Effector CD4-positive, alpha-beta T cell (primary cell): Measurements from ENCODE around the gene ZNF324.
A peak's percentile ranks its signal among the peaks of the same experiment; 100 is the strongest.
"Not testable (repeated sequence)": the region's sequence is repeated elsewhere in the genome, so short reads cannot be mapped to it uniquely, and the experiment has no call there.

ENCODE experiments used
- DNase-seq: peaks from one replicate; pipeline ENCODE4 v3.0.0-alpha.2; 2020

The ZNF324 gene

DNA sequence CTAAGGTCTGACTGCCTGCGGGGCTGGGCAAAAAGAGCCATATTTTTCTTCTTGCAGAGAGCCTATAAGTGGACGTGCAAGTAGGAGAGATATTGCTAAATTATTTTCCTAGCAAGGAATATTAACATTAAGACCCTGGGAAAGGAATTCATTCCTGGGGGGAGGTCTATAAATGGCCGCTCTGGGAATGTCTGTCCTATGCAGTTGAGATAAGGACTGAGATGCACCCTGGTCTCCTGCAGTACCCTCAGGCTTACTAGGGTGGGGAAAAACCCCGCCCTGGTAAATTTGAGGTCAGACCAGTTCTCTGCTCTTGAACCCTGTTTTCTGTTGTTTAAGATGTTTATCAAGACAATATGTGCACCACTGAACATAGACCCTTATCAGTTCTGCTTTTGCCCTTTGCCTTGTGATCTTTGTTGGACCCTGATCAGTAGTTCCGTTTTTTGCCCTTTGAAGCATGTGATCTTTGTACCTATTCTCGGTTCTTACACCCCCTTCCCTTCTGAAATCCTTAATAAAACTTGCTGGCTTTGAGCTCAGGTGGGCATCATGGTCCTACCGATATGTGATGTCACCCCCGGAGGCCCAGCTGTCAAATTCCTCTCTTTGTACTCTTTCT, 40.8 kb downstream of the ZNF324 start:
- not testable (repeated sequence) for DNase-seq

DNA sequence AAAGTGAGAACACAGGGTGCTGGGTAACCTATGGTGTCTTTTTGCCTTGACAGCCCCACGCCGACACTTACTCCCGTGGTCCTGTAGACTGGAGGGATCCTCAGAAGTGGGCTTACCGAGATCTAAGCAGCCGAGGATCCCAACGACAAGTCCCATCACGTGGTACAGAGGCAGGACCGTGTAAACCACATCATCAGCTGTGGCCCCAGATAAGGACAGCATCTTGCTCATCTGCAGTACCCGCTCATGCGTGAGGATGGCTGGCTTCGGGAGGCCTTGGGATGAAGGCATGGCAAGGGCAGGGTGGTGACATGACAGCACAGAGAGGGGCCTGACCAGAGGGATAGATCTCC, 42.8 kb downstream of the ZNF324 start:
- no peak for DNase-seq

DNA sequence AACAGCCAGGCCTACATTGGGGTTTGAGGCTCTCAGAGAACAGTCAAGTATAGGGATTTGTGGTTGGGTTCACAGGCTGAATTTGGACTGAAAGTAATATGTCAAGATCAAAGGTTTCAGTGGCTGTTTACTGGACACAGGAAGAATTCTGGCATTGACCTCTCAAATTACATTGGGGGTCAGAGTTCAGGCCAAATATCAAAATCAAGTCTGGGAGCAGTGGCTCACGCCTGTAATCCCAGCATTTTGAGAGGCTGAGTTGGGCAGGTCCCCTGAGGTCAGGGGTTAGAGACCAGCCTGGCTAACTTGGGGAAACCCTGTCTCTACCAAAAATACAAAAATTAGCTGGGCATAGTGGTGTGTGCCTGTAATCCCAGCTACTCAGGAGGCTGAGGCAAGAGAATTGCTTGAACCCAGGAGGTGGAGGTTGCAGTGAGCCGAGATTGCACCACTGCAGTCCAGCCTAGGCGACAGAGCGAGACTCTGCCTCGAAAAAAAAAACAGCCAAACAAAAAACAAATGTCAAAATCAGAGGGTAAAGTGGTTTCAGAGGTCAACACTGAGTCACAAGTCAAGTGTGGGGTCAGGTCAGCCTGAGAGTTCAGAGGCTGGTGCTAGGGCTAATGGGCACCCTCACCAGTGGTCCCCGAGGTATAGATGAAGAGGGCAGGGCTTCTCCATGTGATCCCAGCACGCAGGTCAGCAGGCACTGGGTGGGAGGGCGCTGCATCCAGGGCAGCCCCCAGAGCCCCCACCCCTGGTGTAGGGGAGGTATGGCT, 43.4 kb downstream of the ZNF324 start:
- DNase-seq: no peak

DNA sequence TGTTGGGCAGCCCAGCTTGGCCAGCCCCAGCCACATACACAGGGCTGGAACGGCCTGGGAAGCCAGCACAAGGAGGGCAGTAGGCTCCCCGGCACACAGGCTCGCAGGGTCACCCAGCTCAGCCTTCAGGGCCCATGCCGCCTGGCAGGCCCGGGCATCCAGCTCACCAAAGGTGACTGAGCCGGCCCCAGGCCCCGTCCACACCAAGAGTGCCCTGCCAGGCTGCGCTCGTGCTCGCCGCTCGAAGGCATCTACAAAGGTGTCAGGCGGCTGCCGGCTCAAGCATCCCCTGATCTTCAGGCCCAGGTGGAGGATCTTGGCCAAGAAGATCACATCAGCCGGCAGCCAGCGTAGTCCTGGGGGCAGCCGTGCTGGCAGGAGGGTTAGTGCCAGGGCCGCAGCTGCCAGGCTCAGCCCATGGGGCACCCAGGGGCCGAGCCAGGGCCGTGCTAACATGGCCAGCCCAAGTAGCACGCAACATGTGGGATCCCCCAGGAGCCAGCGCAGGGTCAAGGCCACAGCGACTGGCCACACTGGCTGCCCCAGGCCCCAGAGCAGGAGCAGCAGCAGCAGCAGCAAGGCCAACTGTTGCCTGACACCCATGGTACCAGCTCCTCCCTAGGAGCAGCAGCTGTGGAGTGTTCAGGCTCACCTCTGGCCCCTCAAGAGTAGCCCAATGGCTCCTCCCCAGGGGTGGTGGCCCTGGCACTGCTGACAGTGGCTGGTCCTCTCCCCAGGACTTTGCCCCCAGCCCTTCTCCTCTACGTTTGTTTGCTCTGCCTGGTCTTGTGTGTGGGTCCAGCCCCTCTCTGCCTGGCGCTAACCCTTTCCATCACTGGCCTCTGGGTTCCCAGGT, 44.7 kb downstream of the ZNF324 start, which contains the start of gene SLC27A5:
Gene SLC27A5, minus strand, starts transcription at position 640 of the 856 bp plus-strand sequence. Its CDS starts 37 bp downstream, at position 603.
- DNase-seq: no peak

DNA sequence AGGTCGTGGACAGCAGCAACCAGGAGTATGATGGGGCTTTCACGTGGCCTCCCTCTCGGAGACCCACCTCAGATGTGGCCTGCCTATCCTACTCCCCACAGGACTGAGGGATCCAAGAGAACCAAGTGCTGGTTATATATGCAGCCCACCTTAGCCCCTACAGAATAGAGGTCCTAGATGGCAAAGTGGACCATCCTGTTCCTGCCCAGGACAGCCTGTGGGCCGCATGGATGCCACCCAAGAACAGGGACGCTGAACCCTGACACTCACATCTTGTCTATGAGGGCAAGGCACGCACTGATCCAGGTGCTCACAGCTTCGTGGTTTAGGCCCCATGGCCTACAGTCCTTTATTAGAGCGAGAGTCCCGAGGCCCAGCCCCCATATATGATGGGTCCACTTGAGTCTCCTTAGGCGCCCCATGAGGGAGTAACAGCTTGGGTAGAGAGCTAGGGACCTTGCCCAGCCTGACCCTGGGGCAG, 46.4 kb downstream of the ZNF324 start:
- DNase-seq: no peak

DNA sequence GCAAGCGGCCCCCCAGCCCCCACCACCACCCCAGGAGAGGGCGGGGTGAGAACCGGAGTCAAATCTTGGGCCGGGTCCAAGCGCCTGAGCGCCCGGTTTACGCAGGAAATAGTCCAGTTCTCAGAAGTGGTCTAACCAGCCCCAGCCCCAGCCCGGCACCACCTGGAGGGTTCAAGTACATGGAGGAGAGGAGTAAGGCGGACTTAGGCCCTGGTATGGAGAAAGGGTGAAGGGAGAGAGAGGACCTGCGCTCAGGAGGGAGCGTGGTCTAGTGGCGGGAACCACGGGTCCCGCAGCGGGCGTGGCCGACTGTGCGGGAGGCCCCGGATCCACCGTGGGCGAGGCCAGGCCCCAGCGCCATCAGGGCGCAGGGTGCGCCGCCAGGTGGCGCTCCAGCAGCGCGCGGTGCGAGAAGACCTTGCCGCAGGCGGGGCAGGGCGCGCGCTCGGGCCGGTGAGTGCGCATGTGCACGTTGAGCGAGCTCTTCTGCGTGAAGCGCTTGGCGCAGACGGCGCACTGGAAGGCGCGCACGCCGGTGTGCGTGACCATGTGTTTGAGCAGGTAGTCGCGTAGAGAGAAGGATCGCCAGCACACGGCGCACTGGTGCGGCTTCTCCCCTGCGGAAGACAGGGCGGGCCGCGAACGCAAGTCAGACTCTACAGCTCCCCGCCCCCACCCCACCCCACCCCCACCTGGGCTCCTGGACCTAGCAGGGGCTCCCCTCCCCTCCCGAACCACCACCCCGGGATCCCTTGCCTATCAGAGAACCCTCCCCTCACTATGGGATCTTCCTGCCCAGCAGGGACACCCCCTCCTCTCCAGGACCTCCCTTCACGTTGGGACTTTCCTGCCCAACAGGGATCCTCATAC, 47.0 kb downstream of the ZNF324 start:
- DNase-seq: peak; percentile 90

DNA sequence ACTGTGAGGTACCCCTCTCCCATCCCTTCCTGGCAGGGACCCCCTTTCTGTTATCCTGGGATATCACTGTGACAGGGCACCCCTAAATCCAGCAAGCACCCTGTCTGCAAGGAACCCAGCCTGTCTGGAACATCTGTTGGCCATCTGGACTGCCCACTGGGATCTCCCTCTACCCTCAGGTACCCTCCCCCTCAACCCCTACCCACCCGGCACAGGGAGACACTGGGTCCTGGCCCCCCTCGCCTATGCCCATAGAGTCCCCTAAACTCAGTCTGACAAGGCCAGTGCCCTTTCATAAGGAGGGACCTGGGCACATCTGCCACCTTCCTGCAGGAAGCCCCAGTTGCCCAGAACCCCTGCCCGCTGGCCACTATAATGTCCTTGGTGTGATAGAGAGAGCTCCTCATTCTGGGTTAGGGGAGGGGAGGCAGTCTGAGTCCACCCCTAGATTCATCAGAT, 47.7 kb downstream of the ZNF324 start:
- DNase-seq: no peak

DNA sequence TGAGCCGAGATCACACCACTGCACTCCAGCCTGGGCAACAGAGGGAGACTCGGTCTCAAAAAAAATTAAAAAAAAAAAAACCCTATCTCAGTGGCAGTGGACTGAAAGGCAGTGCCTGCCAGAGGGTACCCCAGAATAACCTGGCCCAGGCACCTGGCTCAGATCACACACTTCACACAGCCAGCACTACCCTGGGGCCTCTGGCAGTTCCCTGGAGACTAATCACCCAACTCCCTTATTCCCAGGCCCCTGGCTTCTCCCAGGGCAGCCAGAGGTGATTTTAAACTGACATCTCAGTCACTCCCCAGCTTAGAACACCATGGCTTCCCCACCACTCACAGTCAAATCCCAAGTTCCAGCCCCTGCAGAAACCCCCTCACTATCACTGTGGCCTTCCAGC, 48.4 kb downstream of the ZNF324 start:
- no peak for DNase-seq

DNA sequence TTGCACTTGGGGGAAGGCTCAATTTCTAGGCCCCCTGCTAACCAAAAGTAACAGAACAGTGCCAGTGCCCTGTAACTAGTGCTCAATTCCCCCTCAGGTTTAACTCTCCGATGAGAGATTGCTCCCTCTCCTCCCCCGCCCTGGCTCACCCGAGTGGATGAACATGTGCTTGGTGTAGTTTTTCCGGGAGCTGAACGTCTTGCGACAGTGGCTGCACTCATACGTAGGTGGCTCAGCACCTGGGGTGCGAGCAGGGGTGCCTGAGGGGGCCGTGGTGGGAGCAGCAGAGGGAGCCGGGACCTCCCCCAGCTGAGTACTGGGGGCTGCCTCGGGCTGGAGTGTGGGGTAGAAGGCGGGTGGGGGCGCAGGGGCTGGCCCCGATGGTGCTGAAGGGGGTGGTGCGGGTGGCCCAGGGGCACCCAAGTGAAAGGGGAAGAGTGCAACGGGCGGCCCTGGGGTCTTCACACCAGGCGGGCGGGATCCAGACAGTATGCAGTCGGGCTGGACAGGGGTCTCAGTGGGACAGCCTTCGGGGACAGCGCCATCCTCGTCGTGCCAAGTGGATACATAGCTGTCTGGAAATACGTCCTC, 49.5 kb downstream of the ZNF324 start:
- no peak for DNase-seq

DNA sequence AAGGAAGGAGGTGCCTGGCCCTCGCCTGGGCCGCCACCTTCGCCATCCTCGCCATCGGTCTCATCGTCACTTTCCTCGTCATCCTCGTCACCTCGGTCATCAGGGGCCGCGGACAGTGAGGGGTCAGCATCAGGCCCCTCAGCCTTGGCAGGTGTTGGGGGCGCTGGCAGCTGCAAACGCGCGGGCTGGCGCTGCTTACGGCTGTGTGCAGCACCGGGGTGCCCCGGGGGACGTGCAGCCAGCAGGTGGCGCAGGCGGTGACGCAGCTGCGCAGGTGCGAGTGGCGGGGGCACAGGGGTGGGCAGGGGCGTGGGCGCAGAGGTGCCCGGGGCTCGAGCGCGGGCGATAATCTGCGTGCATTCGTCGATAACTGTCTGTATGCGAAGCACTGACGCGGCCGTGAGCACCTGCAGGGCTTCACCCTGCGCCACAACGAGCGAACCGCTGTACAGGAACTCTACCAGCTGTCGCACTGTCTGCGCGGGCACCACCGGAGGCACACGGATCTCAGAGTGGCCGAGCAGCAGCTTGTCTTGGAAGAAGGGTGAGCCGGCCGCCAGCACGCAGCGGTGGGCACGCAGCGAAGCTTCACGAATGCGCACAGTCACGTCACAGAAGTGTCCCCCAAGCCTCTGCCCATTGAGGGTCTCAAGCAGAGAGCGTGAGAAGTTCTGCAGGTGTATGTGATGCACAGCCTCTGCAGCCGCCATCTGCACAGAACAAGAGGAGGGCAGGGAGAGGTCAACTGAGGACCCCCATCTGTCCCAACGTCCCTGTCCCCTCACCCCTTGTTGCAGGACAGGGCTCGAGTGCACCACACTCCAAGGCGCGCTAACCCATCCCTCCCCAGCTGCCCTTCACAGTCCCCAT, 50.3 kb downstream of the ZNF324 start:
- no peak for DNase-seq

DNA sequence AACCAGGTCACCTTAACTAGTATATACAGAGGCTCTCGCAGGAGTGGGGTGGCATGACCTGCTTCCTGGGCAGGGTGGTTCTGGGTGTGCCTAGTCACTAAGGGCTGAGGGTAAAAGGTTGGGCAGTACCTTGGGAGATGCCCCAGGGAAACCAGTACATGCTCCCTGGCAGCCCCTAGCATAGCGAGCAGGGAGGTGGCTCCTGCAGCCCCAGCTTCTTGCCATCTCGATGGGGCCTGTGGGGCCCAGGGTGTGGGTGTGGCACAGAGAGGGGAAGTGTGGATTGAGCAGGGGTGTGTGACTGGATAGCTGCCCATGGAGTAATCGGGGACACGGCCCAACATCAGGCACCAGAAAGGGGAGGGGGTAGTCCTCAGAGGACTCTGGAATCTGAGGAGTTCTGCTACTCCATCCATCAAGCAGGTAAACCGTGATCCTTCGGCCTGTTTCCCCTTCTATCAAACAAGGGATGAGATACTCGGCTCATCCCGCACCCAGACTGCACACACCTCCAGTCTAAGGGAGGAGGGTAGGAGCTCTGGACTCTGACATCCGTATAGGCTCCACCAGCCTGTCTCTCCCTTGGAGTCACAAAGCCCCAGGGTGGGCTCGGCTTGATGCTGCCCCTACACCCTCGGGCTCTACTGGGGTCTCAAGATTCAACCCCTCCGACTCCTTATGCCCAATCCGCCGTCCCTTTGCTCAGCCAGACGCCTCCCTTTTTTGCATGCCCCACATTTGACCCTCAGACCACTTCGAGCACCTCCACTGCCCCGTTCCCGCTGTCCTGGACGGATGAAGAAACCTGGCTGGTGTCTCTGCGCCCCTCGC, 51.6 kb downstream of the ZNF324 start:
- no peak for DNase-seq

DNA sequence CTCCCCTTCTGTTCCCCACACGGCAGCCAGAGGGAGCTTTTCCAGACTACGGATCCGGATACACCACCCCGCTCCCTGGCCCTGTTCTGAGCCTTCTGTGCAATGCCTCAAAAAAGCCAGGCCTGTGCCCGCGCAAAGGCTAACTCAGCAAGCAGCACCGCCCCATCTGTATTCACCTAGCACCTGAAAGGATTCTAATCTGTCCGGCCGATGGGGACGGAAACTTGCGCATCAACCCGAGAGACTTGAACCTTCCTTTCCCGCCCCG, 52.1 kb downstream of the ZNF324 start:
- DNase-seq: peak; percentile 47

DNA sequence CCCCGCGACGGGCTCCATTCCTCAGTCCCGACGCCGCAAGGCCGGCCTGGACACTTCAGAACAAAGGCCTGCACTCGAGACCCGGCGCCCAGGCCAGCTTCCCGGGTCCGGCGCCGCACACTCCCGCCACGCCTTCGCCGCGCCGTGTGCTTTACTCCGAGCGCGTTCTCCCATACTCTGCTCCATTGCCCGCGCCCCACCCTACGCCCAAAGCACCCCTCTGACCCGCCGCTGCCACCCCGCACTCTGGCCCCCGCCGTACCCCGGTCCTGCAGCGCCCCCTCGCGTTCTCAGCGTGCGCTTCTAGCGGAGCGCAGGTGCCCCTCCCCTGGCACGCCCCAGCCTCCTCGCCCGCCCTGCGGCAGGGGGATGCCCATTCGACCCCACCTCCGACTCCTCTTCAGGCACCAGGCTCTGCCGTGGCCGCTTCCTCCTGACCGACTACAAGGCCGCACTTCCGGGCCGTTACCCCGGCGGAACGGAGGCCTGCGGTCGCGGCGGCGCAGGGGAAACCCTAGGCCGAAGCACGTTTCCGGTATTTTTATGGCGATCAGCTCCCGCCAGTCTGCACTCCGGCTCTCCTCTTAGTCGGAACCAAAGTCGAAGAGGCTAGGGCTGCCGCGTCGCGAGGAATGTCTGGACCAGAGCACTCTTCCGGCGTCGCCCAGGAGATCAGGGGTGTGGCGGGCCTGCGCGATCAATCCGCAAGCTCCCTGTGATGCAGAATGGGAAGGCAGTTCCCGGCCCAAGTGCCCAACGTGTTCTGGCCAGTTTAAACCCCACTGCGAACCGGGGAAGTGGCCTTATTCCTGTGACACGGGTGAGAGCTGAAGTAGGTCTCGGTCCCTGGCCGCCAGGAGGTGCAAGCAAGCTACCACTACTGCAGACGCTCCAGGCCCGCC, 52.7 kb downstream of the ZNF324 start, which contains the start of gene ZBTB45:
Gene ZBTB45, minus strand, starts transcription at position 456 of the 902 bp plus-strand sequence. CDS start 2,137 bp downstream, outside the sequence.
- peak; percentile 82 for DNase-seq

DNA sequence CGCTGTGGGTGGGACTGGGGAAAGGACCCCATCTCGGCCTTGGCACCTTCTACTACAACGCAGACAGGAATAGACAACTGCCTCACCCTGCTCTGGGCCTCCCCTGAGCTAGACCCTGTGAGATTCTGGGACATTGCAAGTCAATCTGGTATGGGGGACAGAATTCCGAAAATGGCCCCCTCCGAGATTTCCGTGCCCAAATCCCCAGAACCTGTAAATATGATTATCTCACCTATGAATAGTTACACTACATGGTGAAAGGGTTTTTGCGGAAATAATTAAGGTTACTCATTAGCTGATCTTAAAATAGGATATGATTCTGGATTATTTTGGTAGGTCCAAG, 53.3 kb downstream of the ZNF324 start:
- no peak for DNase-seq

DNA sequence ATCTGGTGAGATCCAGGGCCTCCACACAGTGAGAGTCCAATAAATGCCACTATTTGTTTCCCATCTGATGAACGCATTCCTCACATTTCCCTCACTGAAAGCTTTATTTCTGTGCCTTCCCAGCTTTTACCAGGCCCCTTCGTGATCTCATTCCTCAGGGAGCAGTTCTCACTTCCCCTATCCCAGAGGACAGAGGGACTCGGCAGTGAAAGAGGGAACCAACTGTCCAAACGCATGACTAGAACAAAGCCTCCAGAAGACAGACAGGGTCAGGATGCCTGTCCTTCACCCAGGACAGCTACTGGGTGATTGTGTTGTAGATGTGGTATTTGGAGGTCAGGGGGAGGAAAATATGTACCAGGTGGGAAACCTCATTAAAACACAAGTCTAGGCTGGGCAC, 54.8 kb downstream of the ZNF324 start:
- no peak for DNase-seq

DNA sequence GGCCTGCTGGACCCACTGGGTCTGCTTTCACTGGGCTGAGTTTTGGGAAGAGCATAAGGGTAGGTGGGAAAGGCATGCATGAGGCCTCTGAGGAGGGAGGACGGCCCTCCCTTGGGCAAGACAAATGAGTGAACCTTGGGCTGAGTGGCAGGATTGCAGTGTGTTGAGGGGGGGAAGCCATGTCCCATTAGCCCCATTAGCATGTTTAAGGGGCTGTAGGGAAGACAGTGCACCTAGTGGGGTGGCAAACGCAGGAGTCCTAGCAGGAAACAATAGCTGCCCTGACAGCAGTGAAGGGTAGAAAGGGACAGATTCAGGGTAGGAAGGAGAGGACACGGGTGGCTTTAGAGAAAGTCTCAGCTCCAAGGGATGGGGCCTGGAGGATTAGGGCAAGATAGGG, 55.8 kb downstream of the ZNF324 start:
- no peak for DNase-seq
